Measurements from ENCODE around the gene FDX2. TPM values are rescaled to one million over a fixed set of nuclear protein-coding genes. Genes with fewer than 3 reads are reported as not detected.

The FDX2 gene
- total and polyA plus RNA-seq, 7 donors = 19.2 to 45.9 (median 25.2) TPM

- no peak overlapping the region for H3K4me3 ChIP-seq
- peaks cover 0 to 14% (median 13%) of the 10 kb centered on the region in 4 donors for H3K4me1 ChIP-seq
- no peak for TF ChIP-seq POLR2A (IDR thresholded peaks at IDR 0.05)
- no peak for TF ChIP-seq EP300 (IDR thresholded peaks at IDR 0.05)
- TF ChIP-seq CTCF (IDR thresholded peaks at IDR 0.05) = no peak
- no peak for TF ChIP-seq POLR2AphosphoS5 (IDR thresholded peaks at IDR 0.05)
- H3K27me3 ChIP-seq = no peaks in the 10 kb centered on the region
- intact Hi-C loops (cut with DNase I) = no loop called here
- no peak overlapping the region for H3K27ac ChIP-seq
- peaks cover 42 to 80% (median 70%) of the 10 kb centered on the region in 4 donors for H3K36me3 ChIP-seq
- H3K9me3 ChIP-seq = no peaks in the 10 kb centered on the region
- DNase-seq = no peak
- WGBS, 2 donors = 80 to 93% methylated on average over 7 of the region's 7 CpGs
Observed at GRCh38 chr19:10327793-10328192, 12.0 kb upstream of the FDX2 start.

GRCh38 chr19:10325732-10326131, 9.9 kb upstream of the FDX2 start:
- Histone ChIP-seq H3K4me3 (no peak overlapping the region), H3K9me3 (no peaks in the 10 kb centered on the region), H3K27me3 (no peaks in the 10 kb centered on the region), H3K36me3 (peaks cover 55 to 100% (median 89%) of the 10 kb centered on the region in 4 donors), H3K27ac (no peak overlapping the region), H3K4me1 (no peaks in the 10 kb centered on the region)
- intact Hi-C loops (cut with DNase I) = no loop called here
- TF ChIP-seq EP300 (IDR thresholded peaks at IDR 0.05) (no peak), CTCF (IDR thresholded peaks at IDR 0.05) (no peak), POLR2AphosphoS5 (IDR thresholded peaks at IDR 0.05) (no peak), POLR2A (IDR thresholded peaks at IDR 0.05) (no peak)
- no peak for DNase-seq
- WGBS, 2 donors = 86 to 93% methylated on average over 8 of the region's 8 CpGs

- H3K27me3 ChIP-seq = no peaks in the 10 kb centered on the region
- WGBS, 2 donors = 50 to 79% methylated on average over 19 of the region's 19 CpGs
- H3K36me3 ChIP-seq = peaks cover 50 to 100% (median 82%) of the 10 kb centered on the region in 4 donors
- no peaks in the 10 kb centered on the region for H3K9me3 ChIP-seq
- no peak overlapping the region for H3K27ac ChIP-seq
- no peaks in the 10 kb centered on the region for H3K4me1 ChIP-seq
- no peak overlapping the region for H3K4me3 ChIP-seq
- intact Hi-C loops (cut with DNase I) = no loop called here
- TF ChIP-seq POLR2A (IDR thresholded peaks at IDR 0.05) (no peak), POLR2AphosphoS5 (IDR thresholded peaks at IDR 0.05) (no peak), EP300 (IDR thresholded peaks at IDR 0.05) (no peak)
- DNase-seq = no peak
Observed at GRCh38 chr19:10321874-10322835, 6.3 kb upstream of the FDX2 start.

- TF ChIP-seq CTCF (IDR thresholded peaks at IDR 0.05) (no peak), POLR2AphosphoS5 (IDR thresholded peaks at IDR 0.05) (no peak), POLR2A (IDR thresholded peaks at IDR 0.05) (no peak), EP300 (IDR thresholded peaks at IDR 0.05) (no peak)
- H3K36me3 ChIP-seq = peaks cover 46 to 100% (median 78%) of the 10 kb centered on the region in 4 donors
- intact Hi-C loops (cut with DNase I) = no loop called here
- H3K4me3 ChIP-seq = no peak overlapping the region
- DNase-seq = no peak
- H3K27me3 ChIP-seq = no peaks in the 10 kb centered on the region
- WGBS, 2 donors = 29 to 71% methylated on average over 11 of the region's 11 CpGs
- no peaks in the 10 kb centered on the region for H3K9me3 ChIP-seq
- H3K4me1 ChIP-seq = peaks cover 0 to under 1% (median 0%) of the 10 kb centered on the region in 4 donors
- no peak overlapping the region for H3K27ac ChIP-seq
Observed at GRCh38 chr19:10321417-10321797, 5.6 kb upstream of the FDX2 start.

- no peaks in the 10 kb centered on the region for H3K9me3 ChIP-seq
- H3K27ac ChIP-seq = no peak overlapping the region
- H3K27me3 ChIP-seq = no peaks in the 10 kb centered on the region
- peaks cover 40 to 94% (median 74%) of the 10 kb centered on the region in 4 donors for H3K36me3 ChIP-seq
- WGBS, 2 donors = 88 to 93% methylated on average over 32 of the region's 32 CpGs
- TF ChIP-seq CTCF (IDR thresholded peaks at IDR 0.05) (no peak), POLR2AphosphoS5 (IDR thresholded peaks at IDR 0.05) (no peak), POLR2A (IDR thresholded peaks at IDR 0.05) (no peak), EP300 (IDR thresholded peaks at IDR 0.05) (no peak)
- intact Hi-C loops (cut with DNase I) = no loop called here
- DNase-seq = no peak
- H3K4me3 ChIP-seq = no peak overlapping the region
- H3K4me1 ChIP-seq = peaks cover 0 to 7% (median 6%) of the 10 kb centered on the region in 4 donors
Observed at GRCh38 chr19:10320602-10321416, 5.0 kb upstream of the FDX2 start.

Measured in sigmoid colon (tissue), 7 donors.